GM10847 (cell line): ENCODE data around the gene TAF3.

ENCODE experiments used
- POLR2A ChIP-seq: IDR thresholded peaks from 2 replicates; pipeline ENCODE4 v1.6.1; 2011; ENCODE audit not compliant: insufficient read length; ENCODE audit errors: extremely low read depth

Gene TAF3

GRCh38 chr10:7958442-7958841 is 140.1 kb downstream of the TAF3 start:
- no peak for TF ChIP-seq POLR2A

GRCh38 chr10:7960108-7960507 is 141.8 kb downstream of the TAF3 start:
- TF ChIP-seq POLR2A, result no peak

GRCh38 chr10:7962592-7962991 is 144.3 kb downstream of the TAF3 start:
- no peak for TF ChIP-seq POLR2A

GRCh38 chr10:7965457-7965856 is 147.2 kb downstream of the TAF3 start:
- no peak for TF ChIP-seq POLR2A

- no peak for TF ChIP-seq POLR2A
These were observed 148.7 kb downstream of the TAF3 start for GRCh38 chr10:7967035-7967434.

- TF ChIP-seq POLR2A, result no peak
These were observed 150.3 kb downstream of the TAF3 start for GRCh38 chr10:7968510-7969112.

GRCh38 chr10:7969623-7970022 is 151.3 kb downstream of the TAF3 start:
- TF ChIP-seq POLR2A, result no peak

- TF ChIP-seq POLR2A, result no peak
These were observed 153.6 kb downstream of the TAF3 start for GRCh38 chr10:7971949-7972348.

GRCh38 chr10:7972367-7972766 is 154.1 kb downstream of the TAF3 start:
- no peak for TF ChIP-seq POLR2A

GRCh38 chr10:7980196-7980595 is 161.9 kb downstream of the TAF3 start:
- TF ChIP-seq POLR2A, result no peak

- TF ChIP-seq POLR2A, result no peak
These were observed 164.4 kb downstream of the TAF3 start for GRCh38 chr10:7982727-7983126.

GRCh38 chr10:7984325-7984724 is 166.0 kb downstream of the TAF3 start:
- TF ChIP-seq POLR2A, result no peak

- no peak for TF ChIP-seq POLR2A
These were observed 166.6 kb downstream of the TAF3 start for GRCh38 chr10:7984896-7985295.

GRCh38 chr10:7986851-7987250 is 168.5 kb downstream of the TAF3 start:
- TF ChIP-seq POLR2A, result no peak

- TF ChIP-seq POLR2A, result no peak
These were observed 170.7 kb downstream of the TAF3 start for GRCh38 chr10:7988989-7989388.

GRCh38 chr10:7998831-7999230 is 180.5 kb downstream of the TAF3 start:
- TF ChIP-seq POLR2A, result no peak

GRCh38 chr10:8004469-8005000 is 186.2 kb downstream of the TAF3 start:
- TF ChIP-seq POLR2A, result no peak
